ES-I3 (cell line): ENCODE measurements around the gene FHIT.
"Not testable (repeated sequence)": the region's sequence is repeated elsewhere in the genome, so short reads cannot be mapped to it uniquely, and the experiment has no call there.

ENCODE experiments used
- H3K36me3 ChIP-seq: 2 replicates; pipeline ENCODE4 v1.6.1; 2013; ENCODE audit warnings: mild to moderate bottlenecking, low read length, control low read depth, moderate library complexity; ENCODE audit not compliant: insufficient read depth
- H3K4me1 ChIP-seq: 2 replicates; pipeline ENCODE4 v1.6.1; 2013; ENCODE audit warnings: mild to moderate bottlenecking, control low read depth, low read length; ENCODE audit not compliant: insufficient read depth
- H3K9ac ChIP-seq: 2 replicates; pipeline ENCODE4 v1.6.1; 2013; ENCODE audit warnings: low read depth, mild to moderate bottlenecking, low read length, moderate library complexity
- H3K9me3 ChIP-seq: 2 replicates; pipeline ENCODE4 v1.6.1; 2013; ENCODE audit warnings: mild to moderate bottlenecking, low read length, moderate library complexity; ENCODE audit not compliant: control insufficient read depth, insufficient read depth

Gene FHIT

DNA sequence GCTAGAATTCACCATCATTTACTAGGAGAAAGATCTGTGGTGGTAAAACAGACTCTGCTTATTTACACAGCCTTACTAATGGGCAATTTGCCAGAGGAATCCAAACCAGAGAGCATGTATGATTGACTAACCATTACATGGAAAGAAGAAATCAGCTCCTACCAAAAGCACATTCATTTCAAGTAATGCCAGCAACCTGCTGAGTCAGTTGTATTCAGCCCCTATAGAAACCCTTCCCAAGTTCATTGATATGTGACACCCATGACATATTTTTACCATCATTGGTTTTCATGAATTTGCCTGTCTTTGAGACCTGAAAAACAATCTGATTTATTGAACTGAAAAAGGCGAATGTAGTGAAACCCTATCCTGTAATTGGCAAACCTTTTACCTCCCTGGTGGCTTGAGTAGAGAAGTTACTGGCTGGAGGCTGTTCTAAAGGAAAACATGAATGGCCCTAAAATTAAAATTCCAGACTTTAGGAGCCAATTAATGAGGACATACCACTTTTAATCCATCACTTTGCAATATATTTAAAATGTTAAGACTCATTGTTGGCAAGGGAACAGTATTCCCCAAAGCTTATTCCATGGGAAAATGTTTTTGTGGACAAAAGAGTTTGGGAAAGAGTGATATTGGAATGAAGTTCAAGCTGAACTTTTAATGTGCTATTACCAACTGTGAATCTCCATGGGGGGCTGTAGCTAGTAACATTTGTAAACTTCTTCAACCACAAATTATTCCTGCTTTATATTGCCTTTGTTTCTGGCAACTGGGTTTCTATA is 542.9 kb downstream of the FHIT start:
- H3K4me1 ChIP-seq = no peaks in the 10 kb centered on the region
- H3K9ac ChIP-seq = no peak overlapping the region
- H3K36me3 ChIP-seq = no peaks in the 10 kb centered on the region
- no peaks in the 10 kb centered on the region for H3K9me3 ChIP-seq

DNA sequence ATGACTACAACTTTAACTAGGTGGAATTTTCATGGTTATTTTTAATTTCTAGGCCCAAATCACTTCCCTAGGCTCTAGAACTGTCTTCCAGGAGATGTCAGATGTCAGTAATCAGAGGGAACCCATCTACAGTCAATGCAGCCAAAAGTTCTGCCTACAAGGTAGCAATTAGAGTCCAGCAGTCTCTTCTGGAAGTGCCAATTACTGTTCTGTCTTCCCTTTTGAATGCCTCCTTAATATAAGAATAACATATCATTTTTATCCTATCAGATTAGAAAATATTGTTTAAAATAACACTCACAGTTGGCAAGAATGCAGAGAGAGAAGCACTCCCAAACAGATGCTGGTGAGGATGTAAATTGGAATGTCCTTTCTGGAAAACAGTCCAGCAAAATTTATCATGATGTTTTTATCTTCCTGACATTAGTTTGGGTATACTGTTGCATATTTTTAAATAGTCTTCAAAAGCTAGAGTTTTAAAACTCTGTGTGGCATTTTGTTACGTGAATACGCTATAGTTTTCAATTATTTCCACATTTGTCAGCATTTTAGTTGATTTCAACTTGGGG is 543.7 kb downstream of the FHIT start:
- Histone ChIP-seq H3K4me1 (no peaks in the 10 kb centered on the region), H3K9me3 (no peaks in the 10 kb centered on the region), H3K9ac (no peak overlapping the region), H3K36me3 (no peaks in the 10 kb centered on the region)

DNA sequence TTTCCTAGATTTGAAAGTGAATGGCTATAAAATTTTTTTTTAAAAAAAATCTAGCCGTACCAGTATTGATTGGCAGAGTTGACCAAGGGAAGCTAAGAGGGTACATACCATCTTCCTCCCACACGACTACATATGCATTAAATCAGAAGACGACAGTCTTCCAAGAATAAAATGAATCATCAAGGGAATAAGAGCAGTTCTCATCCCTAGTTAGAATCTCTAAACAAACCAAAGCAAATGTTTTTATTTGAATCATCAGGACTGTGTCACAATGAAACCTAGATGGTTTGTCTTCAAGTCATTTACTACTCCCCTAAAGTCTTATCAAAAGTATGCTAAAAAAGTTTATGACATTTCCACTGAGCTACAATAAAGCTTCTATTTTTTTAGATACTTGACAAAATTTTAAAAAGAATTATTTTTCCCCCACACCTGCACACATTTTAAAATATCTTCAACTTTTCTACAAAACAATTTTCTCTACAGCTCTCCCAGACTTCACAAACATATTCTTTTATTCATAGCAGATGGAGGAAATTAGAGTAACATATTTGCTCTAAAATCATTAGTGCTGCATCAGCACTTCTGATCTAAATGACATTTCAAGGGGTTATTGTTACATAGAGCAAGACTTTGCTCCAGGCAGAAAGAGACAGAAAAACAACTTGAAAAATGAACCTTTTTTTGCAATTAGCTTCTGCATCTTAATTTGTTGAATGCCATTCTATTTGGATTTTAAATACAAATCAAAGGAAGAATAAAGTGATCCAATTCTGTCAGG is 547.1 kb downstream of the FHIT start:
- Histone ChIP-seq H3K9ac (no peak overlapping the region), H3K36me3 (no peaks in the 10 kb centered on the region), H3K9me3 (no peaks in the 10 kb centered on the region), H3K4me1 (no peaks in the 10 kb centered on the region)

DNA sequence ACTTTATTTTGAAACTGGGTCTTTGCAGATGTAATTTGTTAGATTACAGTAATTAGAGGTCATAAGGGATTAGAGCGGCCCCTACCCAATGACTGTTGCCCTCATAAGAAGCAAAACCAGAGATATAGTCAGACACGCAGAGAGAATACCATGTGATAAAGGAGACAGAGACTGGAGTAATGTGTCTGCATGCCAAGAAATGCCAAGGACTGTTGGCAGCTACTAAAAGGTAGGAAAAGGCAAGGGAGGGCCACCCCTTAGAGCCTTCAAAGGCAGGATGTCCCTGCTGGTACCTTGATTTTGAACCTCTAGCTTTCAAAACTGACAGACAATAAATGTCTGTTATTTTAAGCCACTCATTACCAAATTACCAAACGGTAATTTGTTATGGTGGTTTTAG is 548.2 kb downstream of the FHIT start:
- 0 out of 2 replicates have a peak, but pooled peaks cover 7% of the 10 kb centered on the region for H3K4me1 ChIP-seq
- H3K36me3 ChIP-seq = no peaks in the 10 kb centered on the region
- H3K9me3 ChIP-seq = no peaks in the 10 kb centered on the region
- H3K9ac ChIP-seq = no peak overlapping the region

DNA sequence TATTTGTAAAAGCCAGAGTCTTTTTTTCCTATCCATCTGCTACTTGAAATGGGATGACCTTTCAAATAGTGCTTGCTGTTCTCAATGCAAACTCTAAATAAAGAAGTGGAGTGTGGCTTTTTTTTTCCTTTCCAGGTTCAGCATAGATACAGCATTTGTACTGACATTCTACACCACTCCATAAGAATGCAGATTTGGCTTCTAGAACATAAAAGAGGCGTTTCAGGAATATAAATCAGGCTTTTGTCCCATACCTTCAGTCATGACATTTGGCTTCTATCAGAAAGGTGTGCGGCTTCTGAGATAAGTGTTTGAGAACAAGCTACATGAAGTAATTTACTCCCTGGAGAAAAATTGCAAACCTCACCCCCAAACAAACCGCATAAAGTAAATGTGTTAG is 553.1 kb downstream of the FHIT start:
- Histone ChIP-seq H3K9ac (no peak overlapping the region), H3K36me3 (no peaks in the 10 kb centered on the region), H3K9me3 (0 out of 2 replicates have a peak, but pooled peaks cover 3% of the 10 kb centered on the region), H3K4me1 (0 out of 2 replicates have a peak, but pooled peaks cover 11% of the 10 kb centered on the region)

DNA sequence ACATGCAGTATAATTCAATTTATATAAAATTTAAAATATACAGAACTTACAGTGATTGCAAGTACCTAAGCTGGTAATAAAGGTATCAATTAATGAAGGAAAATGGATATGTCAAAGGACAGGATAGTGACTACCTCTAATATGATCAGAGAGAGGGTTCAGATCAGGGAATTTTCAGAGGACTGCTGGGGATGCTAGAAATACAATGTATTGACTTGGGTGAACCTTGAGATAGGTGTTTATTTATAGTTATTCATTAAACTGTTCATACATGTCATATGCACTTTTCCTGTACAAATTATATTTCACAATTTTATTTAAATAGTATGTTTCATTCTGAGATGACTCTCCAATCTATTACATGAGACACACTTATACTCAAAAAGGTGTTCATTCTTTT is 554.1 kb downstream of the FHIT start:
- Histone ChIP-seq H3K9me3 (0 out of 2 replicates have a peak, but pooled peaks cover 3% of the 10 kb centered on the region), H3K4me1 (0 out of 2 replicates have a peak, but pooled peaks cover 11% of the 10 kb centered on the region), H3K36me3 (no peaks in the 10 kb centered on the region), H3K9ac (no peak overlapping the region)

DNA sequence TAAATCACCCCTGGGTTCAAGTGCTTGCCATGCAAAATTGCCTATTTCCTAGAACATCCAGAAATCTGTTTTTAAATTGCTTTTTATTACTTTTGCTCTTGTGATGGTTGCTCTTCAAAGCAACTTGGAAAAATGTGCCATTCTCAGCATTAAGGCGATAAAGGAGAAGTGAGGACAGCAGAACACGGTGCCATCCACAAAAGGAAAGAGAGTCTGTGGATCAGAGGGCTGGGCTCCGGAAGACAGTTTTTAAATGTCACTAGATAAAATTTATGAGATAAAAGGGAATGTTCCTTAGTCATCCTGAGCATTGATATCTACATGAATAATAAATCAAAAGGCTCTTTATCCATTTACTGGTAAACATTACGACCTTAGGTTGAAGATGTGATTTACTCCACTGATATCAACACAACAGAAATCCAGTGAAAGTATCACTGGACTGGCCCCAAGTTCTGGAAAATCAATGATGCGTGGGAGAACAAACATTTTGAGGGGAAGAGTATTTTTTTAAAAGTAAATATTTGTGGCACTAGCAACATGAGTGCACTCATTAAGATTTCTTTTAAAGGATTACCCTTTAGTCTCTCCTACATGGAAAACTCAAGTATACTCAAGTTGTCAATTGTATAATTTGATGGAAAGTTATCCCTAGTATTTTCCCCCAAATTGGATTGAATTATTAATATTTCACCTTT is 554.7 kb downstream of the FHIT start:
- H3K9me3 ChIP-seq = 0 out of 2 replicates have a peak, but pooled peaks cover 3% of the 10 kb centered on the region
- H3K4me1 ChIP-seq = 0 out of 2 replicates have a peak, but pooled peaks cover 11% of the 10 kb centered on the region
- H3K9ac ChIP-seq = no peak overlapping the region
- H3K36me3 ChIP-seq = no peaks in the 10 kb centered on the region

DNA sequence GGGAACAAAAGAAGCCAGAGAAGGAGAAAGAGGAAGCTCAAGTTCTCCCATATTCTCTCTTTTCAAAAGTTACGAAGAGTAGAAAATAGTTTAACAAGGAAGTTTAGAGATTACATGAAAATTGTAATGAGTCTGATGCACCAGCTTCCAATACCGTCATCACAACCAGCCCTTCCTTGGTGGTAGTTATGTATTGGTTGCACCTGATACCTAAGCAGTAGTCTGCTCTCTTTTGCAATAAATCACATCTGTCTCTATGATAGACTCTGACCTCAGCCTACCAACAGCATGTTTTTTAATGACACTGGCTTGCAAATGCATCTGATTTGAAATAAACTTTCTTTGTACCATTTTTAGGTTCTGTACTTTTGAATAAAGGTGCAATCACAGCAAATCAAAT is 575.8 kb downstream of the FHIT start:
- H3K36me3 ChIP-seq = no peaks in the 10 kb centered on the region
- no peaks in the 10 kb centered on the region for H3K9me3 ChIP-seq
- H3K9ac ChIP-seq = no peak overlapping the region
- H3K4me1 ChIP-seq = peaks cover 11% of the 10 kb centered on the region; the same call in 1 of the 2 replicates

DNA sequence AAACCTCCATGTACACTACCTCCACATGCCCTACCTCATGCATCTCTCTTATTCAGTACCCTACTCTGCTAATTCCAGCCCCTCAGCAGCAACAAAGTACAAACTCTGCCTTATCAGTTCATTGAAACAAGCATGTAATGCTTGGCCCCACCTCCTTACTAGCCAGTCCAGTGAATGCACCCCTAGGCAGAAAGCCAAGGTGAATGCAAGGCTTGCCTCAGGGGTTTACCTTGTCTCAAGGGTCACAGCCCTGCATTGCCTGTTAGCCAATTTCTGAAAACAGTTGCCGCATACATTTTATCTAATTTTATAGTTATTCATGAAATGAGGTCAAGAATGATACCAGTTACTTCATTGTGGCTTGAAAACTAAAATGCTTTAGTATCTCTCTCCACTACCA is 576.4 kb downstream of the FHIT start:
- Histone ChIP-seq H3K4me1 (peaks cover 17% of the 10 kb centered on the region), H3K36me3 (no peaks in the 10 kb centered on the region), H3K9me3 (no peaks in the 10 kb centered on the region)

DNA sequence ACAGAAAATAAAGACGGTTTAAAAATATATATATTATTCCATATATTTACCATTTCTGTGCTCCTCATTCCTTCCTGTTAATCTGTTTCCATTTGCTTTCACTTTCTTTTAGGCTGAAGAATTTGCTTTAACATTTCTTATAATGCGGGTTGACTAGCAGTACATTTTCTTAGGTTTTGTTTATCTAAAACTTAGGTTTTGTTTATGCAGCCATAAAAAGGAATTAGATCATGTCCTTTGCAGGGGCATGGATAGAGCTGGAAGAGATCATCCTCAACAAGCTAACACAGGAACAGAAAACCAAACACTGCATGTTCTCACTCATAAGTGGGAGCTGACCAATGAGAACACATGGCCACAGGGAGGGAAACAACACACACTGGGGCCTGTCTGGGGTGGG is 578.1 kb downstream of the FHIT start:
- Histone ChIP-seq H3K4me1 (peaks cover 24% of the 10 kb centered on the region), H3K36me3 (no peaks in the 10 kb centered on the region), H3K9me3 (no peaks in the 10 kb centered on the region), H3K9ac (no peak overlapping the region)

More for the DNA sequence above, 576.4 kb downstream of the FHIT start:
- no peak overlapping the region for H3K9ac ChIP-seq

DNA sequence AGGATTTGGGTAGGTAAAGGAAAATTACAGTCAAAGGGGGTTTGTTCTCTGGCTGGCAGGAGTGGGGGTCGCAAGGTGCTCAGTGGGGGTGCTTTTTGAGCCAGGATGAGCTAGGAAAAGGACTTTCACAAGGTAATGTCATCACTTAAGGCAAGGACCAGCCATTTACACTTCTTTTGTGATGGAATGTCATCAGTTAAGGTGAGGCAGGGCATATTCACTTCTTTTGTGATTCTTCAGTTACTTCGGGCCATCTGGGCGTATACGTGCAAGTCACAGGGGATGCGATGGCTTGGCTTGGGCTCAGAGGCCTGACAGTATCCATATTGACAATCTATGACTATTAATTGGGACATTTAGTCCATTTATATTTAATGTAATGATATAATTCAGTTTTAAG is 578.9 kb downstream of the FHIT start:
- not testable (repeated sequence) for H3K9me3 ChIP-seq, H3K36me3 ChIP-seq, H3K9ac ChIP-seq
- peaks cover 24% of the 10 kb centered on the region for H3K4me1 ChIP-seq

DNA sequence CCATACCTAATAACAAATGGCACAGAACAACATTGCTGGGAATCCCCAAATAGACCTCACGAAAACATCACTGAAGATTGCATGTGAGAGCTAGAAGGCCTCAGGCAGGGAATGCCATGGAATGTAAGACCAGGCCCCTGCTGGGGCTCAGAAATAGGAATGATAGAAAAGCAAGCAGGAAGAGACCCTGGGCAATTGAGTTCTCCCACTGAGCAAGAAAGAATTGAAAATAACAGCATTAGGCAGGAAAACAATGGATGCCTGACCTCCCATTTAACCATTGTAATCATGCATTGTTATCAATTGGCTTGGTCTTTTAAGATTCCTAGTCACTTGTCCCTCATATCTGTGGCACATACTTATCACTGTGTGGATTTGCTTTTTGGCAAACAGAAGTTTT is 581.6 kb downstream of the FHIT start:
- Histone ChIP-seq H3K4me1 (peaks cover 24% of the 10 kb centered on the region), H3K9me3 (no peaks in the 10 kb centered on the region; the same call in 1 of the 2 replicates), H3K9ac (no peak overlapping the region), H3K36me3 (no peaks in the 10 kb centered on the region)

DNA sequence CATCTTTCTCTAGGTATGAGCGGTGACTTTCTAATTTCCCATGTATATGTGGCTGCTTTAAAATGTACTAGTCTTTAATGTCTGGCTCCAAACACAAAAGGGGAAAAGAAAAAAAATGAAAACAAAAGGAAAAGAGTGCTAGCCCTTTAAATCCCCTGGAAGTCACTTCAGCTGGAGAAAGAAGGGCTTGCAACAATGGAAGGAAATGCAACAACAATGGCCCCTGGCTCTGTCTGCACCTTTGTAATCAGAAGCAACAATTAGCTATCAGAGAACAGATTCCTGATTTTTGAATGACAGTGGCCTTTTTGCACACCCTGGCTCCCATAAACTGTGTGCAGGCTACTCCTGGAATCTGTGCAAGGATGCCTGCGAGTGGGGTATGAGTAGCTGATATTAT is 591.2 kb downstream of the FHIT start:
- Histone ChIP-seq H3K9me3 (peaks cover 12% of the 10 kb centered on the region; the same call in 1 of the 2 replicates), H3K9ac (no peak overlapping the region), H3K36me3 (no peaks in the 10 kb centered on the region), H3K4me1 (peaks cover 4% of the 10 kb centered on the region; the same call in 1 of the 2 replicates)

DNA sequence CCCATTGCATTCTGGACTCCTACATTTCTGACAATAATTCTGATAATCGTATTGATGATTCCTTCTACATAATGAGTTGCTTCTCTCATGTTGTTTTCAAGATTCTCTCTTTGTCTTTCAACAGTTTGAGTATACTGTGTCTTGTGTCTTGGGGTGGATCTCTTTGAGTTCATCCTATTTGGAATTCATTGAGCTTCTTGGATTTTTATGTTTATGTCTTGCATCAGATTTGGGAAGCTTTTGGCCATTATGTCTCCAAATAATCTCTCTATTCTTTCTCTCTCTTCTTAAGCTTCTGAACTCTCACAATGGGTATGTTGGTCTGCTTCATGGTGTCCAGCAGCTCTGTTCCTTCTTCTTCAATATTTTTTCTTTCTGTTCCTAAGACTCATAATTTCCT is 592.2 kb downstream of the FHIT start:
- Histone ChIP-seq H3K4me1 (peaks cover 4% of the 10 kb centered on the region; the same call in 1 of the 2 replicates), H3K9me3 (peaks cover 12% of the 10 kb centered on the region; the same call in 1 of the 2 replicates), H3K36me3 (no peaks in the 10 kb centered on the region), H3K9ac (no peak overlapping the region)
